A549 (cell line): ENCODE results near the gene ADAM10. TPM values are rescaled to one million over a fixed set of nuclear protein-coding genes. Genes with fewer than 3 reads are reported as not detected.

Source experiments
- ATAC-seq, 2 experiments: fragments of 200-7000 bp in 1 of 2; fragments of >200 bp in 1 of 2; cut with Nextera tagmentation in 1 of 2; cut with Tn5 transposase in 1 of 2; 3 replicates each; pipeline versions ENCODE4 v1.8.0 to v1.9.1; 2018 to 2020; ENCODE audit warnings: mild to moderate bottlenecking in 1 of 2, moderate library complexity in 1 of 2
- CTCF ChIA-PET: fragments of 300-600 bp; sonication (Branson Sonifier 250); formaldehyde crosslinking; extraction: SDS; loops from one replicate; lab custom pipeline; 2021; ENCODE audit warnings: antibody characterized with exemption, inconsistent platforms; lab: Yijun Ruan, JAX
- POLR2A ChIA-PET: fragments of 350-600 bp; formaldehyde crosslinking; extraction: SDS; loops from one replicate; lab custom pipeline; 2021; ENCODE audit warnings: antibody characterized with exemption, inconsistent platforms; lab: Yijun Ruan, JAX
- DNase-seq, 2 experiments: peaks; one replicate each; pipeline versions ENCODE4 v3.0.0 to v3.0.0-alpha.2; 2011 to 2016; ENCODE audit warnings: low read depth in 1 of 2, low spot score in 1 of 2
- FAIRE-seq: peaks from 2 replicates; lab custom pipeline; 2011; peaks lifted over from hg19 to GRCh38; lab: Jason Lieb, UNC
- H3K27ac ChIP-seq, 2 experiments: fragments of >200 bp; sonication (Bioruptor Twin); formaldehyde crosslinking; 3 replicates each; pipeline ENCODE4 v1.5.1; 2016 to 2017
- H3K4me1 ChIP-seq: fragments of >200 bp; sonication (Bioruptor Twin); formaldehyde crosslinking; 3 replicates; pipeline ENCODE4 v1.6.1; 2016
- H3K4me2 ChIP-seq: fragments of >200 bp; sonication (Bioruptor Twin); formaldehyde crosslinking; 3 replicates; pipeline ENCODE4 v1.6.1; 2016
- H3K4me3 ChIP-seq: fragments of >200 bp; sonication (Bioruptor Twin); formaldehyde crosslinking; 3 replicates; pipeline ENCODE4 v1.5.1; 2016
- H3K9me3 ChIP-seq: fragments of >200 bp; sonication (Bioruptor Twin); formaldehyde crosslinking; 3 replicates; pipeline ENCODE4 v1.6.1; 2016
- BHLHE40 ChIP-seq: IDR thresholded peaks from 2 replicates; pipeline ENCODE4 v1.6.1; 2012; ENCODE audit warnings: low read depth, low read length, inconsistent platforms
- CHD2 ChIP-seq: fragments of 150-350 bp; IDR thresholded peaks from 2 replicates; pipeline ENCODE4 v1.6.1; 2014; ENCODE audit warnings: low read length; ENCODE audit not compliant: partially characterized antibody
- CHD4 ChIP-seq: fragments of 200-600 bp; sonication (generic); IDR thresholded peaks from 2 replicates; pipeline ENCODE4 v1.6.1; 2016; ENCODE audit warnings: antibody characterized with exemption, mild to moderate bottlenecking, borderline replicate concordance
- EHMT2 ChIP-seq: fragments of 200-600 bp; sonication (generic); IDR thresholded peaks from 2 replicates; pipeline ENCODE4 v1.6.1; 2016; ENCODE audit warnings: antibody characterized with exemption, low read depth, mild to moderate bottlenecking, moderate library complexity
- FOSB ChIP-seq: fragments of 250-450 bp; sonication (Bioruptor Pico); IDR thresholded peaks from 2 replicates; pipeline ENCODE4 v1.5.0; 2020; ENCODE audit warnings: mild to moderate bottlenecking, moderate library complexity
- FOXS1 ChIP-seq: fragments of 250-450 bp; sonication (Bioruptor Pico); IDR thresholded peaks from 2 replicates; pipeline ENCODE4 v1.5.0; 2020; ENCODE audit warnings: mild to moderate bottlenecking, moderate library complexity
- HEYL ChIP-seq: fragments of 250-450 bp; sonication (Bioruptor Pico); IDR thresholded peaks from 2 replicates; pipeline ENCODE4 v1.8.0; 2021; ENCODE audit warnings: mild to moderate bottlenecking, moderate library complexity
- HOXB13 ChIP-seq: fragments of 250-450 bp; sonication (Bioruptor Pico); IDR thresholded peaks from 2 replicates; pipeline ENCODE4 v1.5.0; 2020; ENCODE audit warnings: low read depth, mild to moderate bottlenecking, moderate library complexity
- HOXB5 ChIP-seq: fragments of 250-450 bp; sonication (Bioruptor Pico); IDR thresholded peaks from 2 replicates; pipeline ENCODE4 v1.5.0; 2020; ENCODE audit warnings: mild to moderate bottlenecking, moderate library complexity
- KDM1A ChIP-seq: fragments of 200-600 bp; sonication (generic); IDR thresholded peaks from 2 replicates; pipeline ENCODE4 v1.6.1; 2016; ENCODE audit warnings: low read depth, mild to moderate bottlenecking
- MAFK ChIP-seq: fragments of 450-650 bp; IDR thresholded peaks from 2 replicates; pipeline ENCODE4 v1.6.1; 2014; ENCODE audit not compliant: partially characterized antibody
- MYC ChIP-seq: IDR thresholded peaks from 2 replicates; pipeline ENCODE4 v1.6.1; 2012; ENCODE audit warnings: mild to moderate bottlenecking, inconsistent platforms, low read length, improper control_type of control experiment, borderline replicate concordance
- NFE2L2 ChIP-seq: fragments of 150-350 bp; conservative IDR thresholded peaks from 2 replicates; pipeline ENCODE4 v1.6.1; 2014; ENCODE audit warnings: low read length
- POLR2A ChIP-seq: IDR thresholded peaks from 2 replicates; pipeline ENCODE4 v1.6.1; 2012; ENCODE audit warnings: mild to moderate bottlenecking, low read length
- POLR2AphosphoS2 ChIP-seq: conservative IDR thresholded peaks from 2 replicates; pipeline ENCODE4 v1.6.1; 2012; ENCODE audit warnings: low read length, improper control_type of control experiment, inconsistent platforms
- RAD21 ChIP-seq, 2 experiments: fragments of >200 bp in 1 of 2; sonication (Bioruptor Twin) in 1 of 2; formaldehyde crosslinking in 1 of 2; IDR thresholded peaks in 1 of 2; conservative IDR thresholded peaks in 1 of 2; 2 replicates in 1 of 2; 3 replicates in 1 of 2; pipeline ENCODE4 v1.6.1; 2012 to 2018; ENCODE audit warnings: inconsistent platforms in 1 of 2
- RARB ChIP-seq: fragments of 250-450 bp; sonication (Bioruptor Pico); IDR thresholded peaks from 2 replicates; pipeline ENCODE4 v1.8.0; 2021; ENCODE audit warnings: mild to moderate bottlenecking, moderate library complexity
- RFX5 ChIP-seq: fragments of 450-650 bp; IDR thresholded peaks from 2 replicates; pipeline ENCODE4 v1.7.1; 2014; ENCODE audit warnings: antibody characterized with exemption, mild to moderate bottlenecking, moderate library complexity
- RNF2 ChIP-seq: fragments of 200-600 bp; sonication (generic); IDR thresholded peaks from 2 replicates; pipeline ENCODE4 v1.6.1; 2016; ENCODE audit warnings: low read depth, mild to moderate bottlenecking, antibody characterized with exemption, moderate library complexity, borderline replicate concordance
- SMC3 ChIP-seq: fragments of >200 bp; sonication (Bioruptor Twin); formaldehyde crosslinking; IDR thresholded peaks from 3 replicates; pipeline ENCODE4 v1.6.1; 2018; ENCODE audit warnings: inconsistent platforms
- ZC3H11A ChIP-seq: fragments of 450-650 bp; IDR thresholded peaks from 2 replicates; pipeline ENCODE4 v1.6.1; 2014; ENCODE audit warnings: antibody characterized with exemption, mild to moderate bottlenecking
- ZFP36 ChIP-seq: fragments of 450-650 bp; IDR thresholded peaks from 2 replicates; pipeline ENCODE4 v1.6.1; 2014; ENCODE audit warnings: borderline replicate concordance; ENCODE audit not compliant: partially characterized antibody
- ZNF302 ChIP-seq: fragments of 250-450 bp; sonication (Bioruptor Pico); IDR thresholded peaks from 2 replicates; pipeline ENCODE4 v1.9.0; 2021; ENCODE audit warnings: inconsistent platforms, mild to moderate bottlenecking, moderate library complexity
- ZSCAN20 ChIP-seq: fragments of 250-450 bp; sonication (Bioruptor Pico); IDR thresholded peaks from 2 replicates; pipeline ENCODE4 v1.8.0; 2022; ENCODE audit warnings: mild to moderate bottlenecking, moderate library complexity
- WGBS: methylation state at CpG from one replicate; pipeline ENCODE4 v1.1.6; 2017; ENCODE audit errors: missing lambda C conversion rate; 5-methylcytosine and 5-hydroxymethylcytosine counted together
- polyA plus RNA-seq, 4 experiments: library from polyadenylated mRNA; depleted of rRNA in 3 of 4; stranded (reverse); fragments of >200 nt; fragmentation: RNase III in 1 of 4; extraction: RNeasy Plus Mini Kit Qiagen cat#74134 plus additional on column Dnase treatment in 1 of 4; gene quantifications; 2 replicates in 3 of 4; 3 replicates in 1 of 4; pipeline ENCODE4 v1.2.3, GENCODE V29; 2011 to 2017
- TF ChIP-seq, protein P1 (sequence below): IDR thresholded peaks from 2 replicates; pipeline ENCODE4 v1.6.1; 2012
- TF ChIP-seq, protein P2 (sequence below): fragments of >200 bp; sonication (Bioruptor Twin); formaldehyde crosslinking; IDR thresholded peaks from 3 replicates; pipeline ENCODE4 v1.6.1; 2016
- TF ChIP-seq, protein P3 (sequence below): fragments of 150-350 bp; IDR thresholded peaks from 2 replicates; pipeline ENCODE4 v1.6.1; 2014; ENCODE audit warnings: low read depth, mild to moderate bottlenecking, low read length
- TF ChIP-seq, protein P4 (sequence below): IDR thresholded peaks from 2 replicates; pipeline ENCODE4 v1.6.1; 2012; ENCODE audit warnings: low read depth, borderline replicate concordance
- TF ChIP-seq, protein P5 (sequence below): fragments of 250-450 bp; sonication (Bioruptor Pico); IDR thresholded peaks from 2 replicates; pipeline ENCODE4 v1.5.0; 2020; ENCODE audit warnings: low read depth, mild to moderate bottlenecking, moderate library complexity
- TF ChIP-seq, protein P6 (sequence below): IDR thresholded peaks from 2 replicates; pipeline ENCODE4 v1.6.1; 2012

Gene ADAM10
- polyA plus RNA-seq, 2 of the 4 experiments (the other 2 are of a cell fraction): 200 to 210 TPM

DNA sequence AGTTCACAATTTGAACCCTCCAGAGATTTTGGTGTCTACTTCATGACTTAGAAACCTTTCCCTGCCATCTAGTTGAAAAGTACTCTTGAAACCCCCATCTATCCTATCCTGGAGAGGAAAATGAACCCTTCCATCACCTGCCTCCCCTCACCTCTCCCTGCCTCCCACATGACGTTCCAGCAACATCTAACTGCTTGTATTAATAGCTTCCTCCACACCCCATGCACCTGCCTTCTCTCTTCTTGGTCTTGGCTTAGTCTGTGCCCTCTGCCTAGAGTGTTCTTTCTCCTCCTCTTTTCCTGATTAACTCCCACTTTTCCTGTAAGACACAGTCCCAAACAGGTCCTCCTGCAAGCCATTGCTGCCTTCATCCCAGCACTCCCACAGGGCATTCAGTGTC, 210.0 kb downstream of the ADAM10 start:
- FAIRE-seq (no peak), DNase-seq (no peak), ATAC-seq (no peak)
- Histone ChIP-seq H3K4me1 (no peaks in the 10 kb centered on the region), H3K4me3 (no peak overlapping the region), H3K9me3 (no peaks in the 10 kb centered on the region), H3K4me2 (no peak overlapping the region), H3K27ac (peak overlapping the region in 1 of 2 experiments; percentile 30; a peak in 2 of 6 replicates)
- ChIA-PET CTCF (interaction anchor here (1.1 kb wide), 1 partner anchor 232 kb away, joined by 3 read pairs; the partner anchor contains the start of gene MINDY2), POLR2A (no interaction called here)
- TF ChIP-seq RARB (CRISPR knock-in tag) (no peak), HOXB13 (no peak), ZFP36 (no peak), EHMT2 (no peak), NFE2L2 (no peak), FOSB (CRISPR knock-in tag) (no peak), CHD4 (no peak), RFX5 (no peak), HEYL (no peak), BHLHE40 (no peak), FOXS1 (CRISPR knock-in tag) (no peak)
- TF ChIP-seq, protein P1, sequence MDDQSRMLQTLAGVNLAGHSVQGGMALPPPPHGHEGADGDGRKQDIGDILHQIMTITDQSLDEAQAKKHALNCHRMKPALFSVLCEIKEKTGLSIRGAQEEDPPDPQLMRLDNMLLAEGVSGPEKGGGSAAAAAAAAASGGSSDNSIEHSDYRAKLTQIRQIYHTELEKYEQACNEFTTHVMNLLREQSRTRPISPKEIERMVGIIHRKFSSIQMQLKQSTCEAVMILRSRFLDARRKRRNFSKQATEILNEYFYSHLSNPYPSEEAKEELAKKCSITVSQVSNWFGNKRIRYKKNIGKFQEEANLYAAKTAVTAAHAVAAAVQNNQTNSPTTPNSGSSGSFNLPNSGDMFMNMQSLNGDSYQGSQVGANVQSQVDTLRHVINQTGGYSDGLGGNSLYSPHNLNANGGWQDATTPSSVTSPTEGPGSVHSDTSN: no peak
- TF ChIP-seq, protein P2, sequence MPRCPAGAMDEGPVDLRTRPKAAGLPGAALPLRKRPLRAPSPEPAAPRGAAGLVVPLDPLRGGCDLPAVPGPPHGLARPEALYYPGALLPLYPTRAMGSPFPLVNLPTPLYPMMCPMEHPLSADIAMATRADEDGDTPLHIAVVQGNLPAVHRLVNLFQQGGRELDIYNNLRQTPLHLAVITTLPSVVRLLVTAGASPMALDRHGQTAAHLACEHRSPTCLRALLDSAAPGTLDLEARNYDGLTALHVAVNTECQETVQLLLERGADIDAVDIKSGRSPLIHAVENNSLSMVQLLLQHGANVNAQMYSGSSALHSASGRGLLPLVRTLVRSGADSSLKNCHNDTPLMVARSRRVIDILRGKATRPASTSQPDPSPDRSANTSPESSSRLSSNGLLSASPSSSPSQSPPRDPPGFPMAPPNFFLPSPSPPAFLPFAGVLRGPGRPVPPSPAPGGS: no peak
- WGBS: 44% methylated on average over 1 of the region's 1 CpG

DNA sequence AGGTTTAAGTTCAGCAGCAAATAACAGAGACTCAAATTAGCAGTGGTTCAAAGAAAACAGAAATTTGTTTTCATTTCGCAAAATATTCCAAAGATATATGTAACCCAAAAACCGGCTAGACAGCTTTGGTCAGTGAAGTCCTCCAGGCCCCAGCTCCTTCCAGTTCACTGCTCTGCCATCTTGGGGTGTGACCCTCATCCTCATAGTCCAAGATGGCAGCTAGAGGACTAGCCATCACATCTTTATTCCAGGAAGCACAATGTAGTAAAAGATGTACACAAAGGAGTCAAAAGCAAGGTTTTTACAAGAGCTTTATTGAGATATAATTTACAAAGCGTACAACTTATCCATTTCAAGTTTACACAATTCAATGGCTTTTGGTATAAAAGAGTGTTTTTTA, 210.6 kb downstream of the ADAM10 start:
- no peak overlapping the region for H3K4me3 ChIP-seq
- TF ChIP-seq, protein P3, sequence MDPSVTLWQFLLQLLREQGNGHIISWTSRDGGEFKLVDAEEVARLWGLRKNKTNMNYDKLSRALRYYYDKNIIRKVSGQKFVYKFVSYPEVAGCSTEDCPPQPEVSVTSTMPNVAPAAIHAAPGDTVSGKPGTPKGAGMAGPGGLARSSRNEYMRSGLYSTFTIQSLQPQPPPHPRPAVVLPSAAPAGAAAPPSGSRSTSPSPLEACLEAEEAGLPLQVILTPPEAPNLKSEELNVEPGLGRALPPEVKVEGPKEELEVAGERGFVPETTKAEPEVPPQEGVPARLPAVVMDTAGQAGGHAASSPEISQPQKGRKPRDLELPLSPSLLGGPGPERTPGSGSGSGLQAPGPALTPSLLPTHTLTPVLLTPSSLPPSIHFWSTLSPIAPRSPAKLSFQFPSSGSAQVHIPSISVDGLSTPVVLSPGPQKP: no peak
- TF ChIP-seq POLR2A (no peak), SMC3 (no peak), RNF2 (no peak), BHLHE40 (no peak), POLR2AphosphoS2 (no peak), MAFK (no peak), CHD2 (no peak), ZSCAN20 (no peak), MYC (no peak), RAD21 (conservative IDR thresholded peaks at IDR 0.05 in 1 of 2, IDR thresholded peaks at IDR 0.05 in 1 of 2) (no peak), ZNF302 (no peak), ZC3H11A (no peak), HOXB5 (no peak), KDM1A (no peak), FOXS1 (CRISPR knock-in tag) (no peak)
- TF ChIP-seq, protein P4, sequence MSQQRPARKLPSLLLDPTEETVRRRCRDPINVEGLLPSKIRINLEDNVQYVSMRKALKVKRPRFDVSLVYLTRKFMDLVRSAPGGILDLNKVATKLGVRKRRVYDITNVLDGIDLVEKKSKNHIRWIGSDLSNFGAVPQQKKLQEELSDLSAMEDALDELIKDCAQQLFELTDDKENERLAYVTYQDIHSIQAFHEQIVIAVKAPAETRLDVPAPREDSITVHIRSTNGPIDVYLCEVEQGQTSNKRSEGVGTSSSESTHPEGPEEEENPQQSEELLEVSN: no peak
- TF ChIP-seq, protein P5, sequence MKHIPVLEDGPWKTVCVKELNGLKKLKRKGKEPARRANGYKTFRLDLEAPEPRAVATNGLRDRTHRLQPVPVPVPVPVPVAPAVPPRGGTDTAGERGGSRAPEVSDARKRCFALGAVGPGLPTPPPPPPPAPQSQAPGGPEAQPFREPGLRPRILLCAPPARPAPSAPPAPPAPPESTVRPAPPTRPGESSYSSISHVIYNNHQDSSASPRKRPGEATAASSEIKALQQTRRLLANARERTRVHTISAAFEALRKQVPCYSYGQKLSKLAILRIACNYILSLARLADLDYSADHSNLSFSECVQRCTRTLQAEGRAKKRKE (CRISPR knock-in tag): no peak
- TF ChIP-seq, protein P6, sequence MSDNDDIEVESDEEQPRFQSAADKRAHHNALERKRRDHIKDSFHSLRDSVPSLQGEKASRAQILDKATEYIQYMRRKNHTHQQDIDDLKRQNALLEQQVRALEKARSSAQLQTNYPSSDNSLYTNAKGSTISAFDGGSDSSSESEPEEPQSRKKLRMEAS: no peak
- TF ChIP-seq, protein P2: no peak
- POLR2A ChIA-PET: no interaction called here
- FAIRE-seq (no peak), ATAC-seq (no peak), DNase-seq (no peak)
- no peaks in the 10 kb centered on the region for H3K9me3 ChIP-seq
- CTCF ChIA-PET: interaction anchor here (1.1 kb wide), 1 partner anchor 232 kb away, joined by 3 read pairs; the partner anchor contains the start of gene MINDY2
- no peak overlapping the region for H3K4me2 ChIP-seq
- 89% methylated on average over 3 of the region's 3 CpGs for WGBS
- no peaks in the 10 kb centered on the region for H3K4me1 ChIP-seq
- H3K27ac ChIP-seq: no peak overlapping the region
